Upper lobe of left lung (tissue), 6 donors: Measurements from ENCODE around the gene MCF2L2. TPM values are rescaled to one million over a fixed set of nuclear protein-coding genes. Genes with fewer than 3 reads are reported as not detected.
"Not testable (repeated sequence)": the region's sequence is repeated elsewhere in the genome, so short reads cannot be mapped to it uniquely, and the experiment has no call there.

Experiments
- ATAC-seq, 2 donors: fragments of 200-7000 bp; cut with Tn5 transposase; one replicate each; pipeline ENCODE4 v1.9.1; 2022; ENCODE audit warnings: mild to moderate bottlenecking in 2 of 2, moderate library complexity in 2 of 2; ENCODE audit not compliant: low FRiP score in 2 of 2
- DNase-seq, 2 donors: peaks; one replicate each; pipeline ENCODE4 v3.0.0-alpha.2; 2019 to 2020
- H3K27ac ChIP-seq, 4 donors: fragments of 200-600 bp; sonication (generic); one replicate each; pipeline ENCODE4 v1.5.1; 2016 to 2019
- H3K27me3 ChIP-seq, 4 donors: fragments of 200-600 bp; sonication (generic); one replicate each; pipeline ENCODE4 v1.5.1; 2017 to 2019
- H3K36me3 ChIP-seq, 4 donors: fragments of 200-600 bp; sonication (generic); one replicate each; pipeline ENCODE4 v1.5.1; 2016 to 2019
- H3K4me1 ChIP-seq, 4 donors: fragments of 200-600 bp; sonication (generic); one replicate each; pipeline ENCODE4 v1.5.1; 2018 to 2019
- H3K4me3 ChIP-seq, 4 donors: fragments of 200-600 bp; sonication (generic); one replicate each; pipeline ENCODE4 v1.5.1; 2017 to 2019; ENCODE audit warnings: mild to moderate bottlenecking in 2 of 4, moderate library complexity in 1 of 4
- H3K9me3 ChIP-seq, 4 donors: fragments of 200-600 bp; sonication (generic); one replicate each; pipeline ENCODE4 v1.5.1; 2018 to 2019
- EP300 ChIP-seq, 4 donors: sonication (generic); formaldehyde crosslinking; IDR thresholded peaks; one replicate each; pipeline ENCODE4 v1.5.1; 2017; ENCODE audit warnings: antibody characterized with exemption in 4 of 4, control low read depth in 2 of 4
- POLR2A ChIP-seq, 4 donors: fragments of 450-650 bp; IDR thresholded peaks; one replicate each; pipeline ENCODE4 v1.5.1; 2016 to 2017; ENCODE audit warnings: antibody characterized with exemption in 4 of 4, mild to moderate bottlenecking in 2 of 4
- POLR2AphosphoS5 ChIP-seq, 2 donors: sonication (generic); formaldehyde crosslinking; IDR thresholded peaks; one replicate each; pipeline ENCODE4 v1.5.1; 2017; ENCODE audit warnings: antibody characterized with exemption in 2 of 2
- WGBS, 2 donors: methylation state at CpG; one replicate each; pipeline ENCODE4 v1.1.5; 2017 to 2018; 5-methylcytosine and 5-hydroxymethylcytosine counted together
- total RNA-seq, 6 donors: library from RNA; depleted of rRNA in 4 of 6; stranded (reverse); fragments of >200 nt in 4 of 6; gene quantifications; one replicate each; pipeline versions ENCODE4 v1.1.0 to v1.2.1, GENCODE V29; 2016 to 2021
- TF ChIP-seq, protein P1 (sequence below), 6 experiments: fragments of 450-650 bp in 4 of 6; fragments of 200-600 bp in 2 of 6; sonication (generic) in 2 of 6; IDR thresholded peaks; one replicate each; pipeline ENCODE4 v1.5.1; 2016 to 2019; ENCODE audit warnings: antibody characterized with exemption in 6 of 6
- donor health status: DM: no; HTN: no; CAD: no; lungs with moderate emphysema.
- donor health status: DM: no; HTN: yes; CAD: no; lungs with severe emphysema.

Gene MCF2L2, protein sequence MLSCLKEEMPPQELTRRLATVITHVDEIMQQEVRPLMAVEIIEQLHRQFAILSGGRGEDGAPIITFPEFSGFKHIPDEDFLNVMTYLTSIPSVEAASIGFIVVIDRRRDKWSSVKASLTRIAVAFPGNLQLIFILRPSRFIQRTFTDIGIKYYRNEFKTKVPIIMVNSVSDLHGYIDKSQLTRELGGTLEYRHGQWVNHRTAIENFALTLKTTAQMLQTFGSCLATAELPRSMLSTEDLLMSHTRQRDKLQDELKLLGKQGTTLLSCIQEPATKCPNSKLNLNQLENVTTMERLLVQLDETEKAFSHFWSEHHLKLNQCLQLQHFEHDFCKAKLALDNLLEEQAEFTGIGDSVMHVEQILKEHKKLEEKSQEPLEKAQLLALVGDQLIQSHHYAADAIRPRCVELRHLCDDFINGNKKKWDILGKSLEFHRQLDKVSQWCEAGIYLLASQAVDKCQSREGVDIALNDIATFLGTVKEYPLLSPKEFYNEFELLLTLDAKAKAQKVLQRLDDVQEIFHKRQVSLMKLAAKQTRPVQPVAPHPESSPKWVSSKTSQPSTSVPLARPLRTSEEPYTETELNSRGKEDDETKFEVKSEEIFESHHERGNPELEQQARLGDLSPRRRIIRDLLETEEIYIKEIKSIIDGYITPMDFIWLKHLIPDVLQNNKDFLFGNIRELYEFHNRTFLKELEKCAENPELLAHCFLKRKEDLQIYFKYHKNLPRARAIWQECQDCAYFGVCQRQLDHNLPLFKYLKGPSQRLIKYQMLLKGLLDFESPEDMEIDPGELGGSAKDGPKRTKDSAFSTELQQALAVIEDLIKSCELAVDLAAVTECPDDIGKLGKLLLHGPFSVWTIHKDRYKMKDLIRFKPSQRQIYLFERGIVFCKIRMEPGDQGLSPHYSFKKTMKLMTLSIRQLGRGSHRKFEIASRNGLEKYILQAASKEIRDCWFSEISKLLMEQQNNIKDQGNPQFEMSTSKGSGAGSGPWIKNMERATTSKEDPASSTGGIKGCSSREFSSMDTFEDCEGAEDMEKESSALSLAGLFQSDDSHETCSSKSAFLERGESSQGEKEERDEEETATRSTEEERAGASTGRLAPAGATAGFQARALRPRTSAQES
- 1 to 10 TPM in 4 of 6 donors, under 1 TPM in 2; 0.22 to 2.0 (median 1.2) TPM for total RNA-seq

DNA sequence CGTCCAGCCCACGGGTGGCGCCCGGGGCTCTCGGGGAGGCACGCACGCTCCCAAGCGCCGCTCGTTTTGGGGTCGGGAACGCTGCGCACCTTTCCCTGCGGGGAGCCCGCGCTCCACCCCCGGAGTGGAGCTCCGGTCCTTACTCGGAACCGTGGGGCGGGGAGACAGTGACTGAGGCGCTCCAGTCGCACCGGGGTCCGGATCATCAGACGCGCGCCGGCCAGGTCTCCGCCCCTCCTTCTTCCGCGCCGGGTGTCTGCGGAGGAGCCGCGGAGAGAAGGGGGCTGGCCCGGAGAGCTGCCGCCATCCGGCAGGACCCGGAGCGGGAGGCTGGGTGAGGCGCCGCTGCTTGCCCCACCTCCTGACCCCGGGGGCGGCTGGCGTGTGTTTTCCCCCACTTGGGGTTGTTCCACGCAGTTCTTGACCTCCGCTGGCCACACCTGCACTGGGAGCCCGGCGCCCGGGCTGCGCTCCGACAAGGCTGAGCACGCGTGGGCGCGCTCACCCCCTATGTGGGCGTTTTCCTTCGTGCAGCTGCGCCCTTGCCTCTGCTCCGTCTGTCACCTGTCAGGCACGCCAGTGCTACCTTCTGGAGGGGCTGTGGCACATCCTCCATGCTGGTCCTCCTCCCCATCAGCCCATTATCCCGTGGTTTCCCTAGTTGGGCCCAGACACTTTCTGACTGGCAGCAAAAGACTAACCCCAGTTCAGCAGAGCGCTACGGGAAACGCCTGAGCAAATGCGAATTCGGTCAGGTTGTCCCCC lies at the start of gene MCF2L2:
Gene MCF2L2, minus strand, starts transcription at position 173 of the 765 bp plus-strand sequence. CDS start 642 bp downstream, outside the sequence.
- WGBS, 2 donors = 3% methylated on average over 24 to 25 of the region's 68 CpGs
- DNase-seq = peak in 1 of 2 donors; percentile 91
- H3K27ac ChIP-seq = peak within 1 kb of the TSS in 1 of 4 donors; percentile 62

DNA sequence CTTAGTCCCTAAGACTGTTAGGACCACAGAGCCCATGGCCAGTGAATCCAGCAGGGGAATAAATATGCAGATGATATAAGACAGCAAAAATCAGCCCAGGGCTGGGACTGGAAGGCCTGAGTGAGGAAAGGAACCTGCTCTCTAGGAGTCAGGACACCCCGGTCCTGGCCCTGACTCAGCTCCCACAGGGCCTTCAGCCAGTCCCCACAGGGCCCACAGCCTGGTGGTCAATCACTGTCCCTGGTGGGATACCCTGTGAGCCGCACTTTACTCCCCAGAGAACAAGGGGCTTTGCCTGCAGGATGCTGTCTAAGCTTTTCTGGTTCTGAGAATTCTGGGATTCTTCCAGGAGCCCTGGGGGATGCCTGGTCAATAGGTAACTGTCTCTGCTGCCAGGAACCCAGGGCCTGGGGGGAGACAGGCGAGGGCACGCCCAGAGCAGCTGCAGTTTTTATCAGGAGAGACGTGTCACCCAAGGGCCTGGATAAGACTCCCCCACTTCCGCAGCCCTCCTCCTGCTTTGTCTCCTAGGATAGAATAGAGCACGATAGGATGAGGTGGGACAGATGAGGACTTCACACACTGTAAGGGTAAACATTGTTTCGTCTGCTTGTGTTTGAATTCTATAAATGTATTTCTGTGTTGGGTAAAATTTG lies 49.5 kb upstream of the MCF2L2 start:
- DNase-seq (no peak), ATAC-seq (no peak)
- H3K4me3 ChIP-seq = no peak overlapping the region
- no peak overlapping the region for H3K27ac ChIP-seq
- H3K27me3 ChIP-seq = no peaks in the 10 kb centered on the region
- H3K4me1 ChIP-seq = peaks cover 0 to 9% (median 3%) of the 10 kb centered on the region in 4 donors
- no peaks in the 10 kb centered on the region for H3K9me3 ChIP-seq
- H3K36me3 ChIP-seq = no peaks in the 10 kb centered on the region
- 85 to 97% methylated on average over 5 to 8 of the region's 8 CpGs for WGBS, 2 donors
- no peak for TF ChIP-seq POLR2A (IDR thresholded peaks at IDR 0.05)
- TF ChIP-seq, protein P1, sequence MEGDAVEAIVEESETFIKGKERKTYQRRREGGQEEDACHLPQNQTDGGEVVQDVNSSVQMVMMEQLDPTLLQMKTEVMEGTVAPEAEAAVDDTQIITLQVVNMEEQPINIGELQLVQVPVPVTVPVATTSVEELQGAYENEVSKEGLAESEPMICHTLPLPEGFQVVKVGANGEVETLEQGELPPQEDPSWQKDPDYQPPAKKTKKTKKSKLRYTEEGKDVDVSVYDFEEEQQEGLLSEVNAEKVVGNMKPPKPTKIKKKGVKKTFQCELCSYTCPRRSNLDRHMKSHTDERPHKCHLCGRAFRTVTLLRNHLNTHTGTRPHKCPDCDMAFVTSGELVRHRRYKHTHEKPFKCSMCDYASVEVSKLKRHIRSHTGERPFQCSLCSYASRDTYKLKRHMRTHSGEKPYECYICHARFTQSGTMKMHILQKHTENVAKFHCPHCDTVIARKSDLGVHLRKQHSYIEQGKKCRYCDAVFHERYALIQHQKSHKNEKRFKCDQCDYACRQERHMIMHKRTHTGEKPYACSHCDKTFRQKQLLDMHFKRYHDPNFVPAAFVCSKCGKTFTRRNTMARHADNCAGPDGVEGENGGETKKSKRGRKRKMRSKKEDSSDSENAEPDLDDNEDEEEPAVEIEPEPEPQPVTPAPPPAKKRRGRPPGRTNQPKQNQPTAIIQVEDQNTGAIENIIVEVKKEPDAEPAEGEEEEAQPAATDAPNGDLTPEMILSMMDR (IDR thresholded peaks at IDR 0.05) = no peak
- no peak for TF ChIP-seq POLR2AphosphoS5 (IDR thresholded peaks at IDR 0.05)
- TF ChIP-seq EP300 (IDR thresholded peaks at IDR 0.05) = no peak

More for the DNA sequence above, at the start of gene MCF2L2:
- no peak for TF ChIP-seq EP300 (IDR thresholded peaks at IDR 0.05)
- TF ChIP-seq, protein P1 (IDR thresholded peaks at IDR 0.05) = no peak
- TF ChIP-seq POLR2AphosphoS5 (IDR thresholded peaks at IDR 0.05) = no peak
- no peak for TF ChIP-seq POLR2A (IDR thresholded peaks at IDR 0.05)
- Histone ChIP-seq H3K4me1 (peaks cover 14 to 21% (median 19%) of the 10 kb centered on the region in 4 donors), H3K4me3 (peak within 1 kb of the TSS; percentile 38 to 77 (median 64)), H3K36me3 (no peaks in the 10 kb centered on the region), H3K27me3 (peaks cover 0 to 16% (median 10%) of the 10 kb centered on the region in 4 donors), H3K9me3 (no peaks in the 10 kb centered on the region)
- ATAC-seq = peak; percentile 73 to 74

DNA sequence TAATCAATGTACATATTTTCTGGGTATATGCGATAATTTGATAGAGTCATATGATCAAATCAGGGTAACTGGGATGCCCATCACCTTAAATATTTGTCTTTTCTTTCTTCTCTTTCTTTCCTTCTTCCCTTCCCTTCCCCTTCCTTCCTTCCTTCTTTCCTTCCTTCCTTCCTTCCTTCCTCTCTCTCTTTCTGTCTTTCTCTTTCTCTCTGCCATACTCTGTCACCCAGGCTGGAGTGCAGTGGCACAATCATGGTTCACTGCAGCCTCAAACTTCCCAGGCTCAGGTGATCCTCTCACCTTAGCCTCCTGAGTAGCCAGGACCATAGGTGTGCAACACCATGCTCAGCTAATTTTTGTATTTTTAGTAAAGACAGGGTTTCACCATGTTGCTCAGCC lies 47.3 kb upstream of the MCF2L2 start:
- H3K27ac ChIP-seq, DNase-seq, H3K27me3 ChIP-seq, H3K36me3 ChIP-seq, H3K4me3 ChIP-seq, H3K9me3 ChIP-seq, H3K4me1 ChIP-seq, ATAC-seq: not testable (repeated sequence)
- 88 to 93% methylated on average over 1 of the region's 1 CpG for WGBS, 2 donors

DNA sequence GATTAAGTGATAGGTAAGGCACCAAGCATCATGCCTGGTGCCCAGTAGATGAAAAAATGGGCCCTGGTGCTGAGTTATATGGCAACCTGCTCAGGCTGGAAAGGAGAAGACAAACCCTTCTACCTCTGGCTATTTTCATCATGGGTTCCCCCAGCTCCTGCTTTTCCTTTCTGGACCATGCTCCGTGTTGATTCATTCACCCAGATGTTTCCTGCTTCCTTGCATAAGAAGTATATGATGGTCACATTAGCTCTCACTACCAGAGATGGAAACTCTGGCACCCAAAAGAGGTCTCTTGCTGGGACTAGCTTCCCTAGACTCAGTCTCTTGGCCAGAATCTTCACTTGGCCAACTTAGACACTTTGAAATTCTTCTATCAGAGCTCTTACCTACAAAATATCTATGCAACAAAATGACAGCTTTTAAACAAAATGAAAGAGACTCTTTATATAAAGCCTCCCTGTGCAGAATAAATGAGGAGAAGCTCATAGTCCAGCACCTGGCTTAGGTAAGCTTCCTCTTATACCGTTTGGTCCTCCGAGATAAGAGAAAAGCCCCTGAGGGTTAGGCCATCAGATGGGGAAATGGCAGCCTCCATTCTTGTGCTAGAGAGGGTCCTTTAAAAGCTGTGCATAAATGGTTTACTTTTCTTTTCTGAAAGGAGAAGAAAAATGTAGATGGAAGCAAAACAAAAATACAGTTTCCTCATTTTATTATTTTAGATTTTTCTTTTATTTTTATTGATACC lies 46.8 kb upstream of the MCF2L2 start:
- DNase-seq = no peak
- Histone ChIP-seq H3K27me3 (no peaks in the 10 kb centered on the region), H3K4me1 (peaks cover 0 to 7% (median 0%) of the 10 kb centered on the region in 4 donors), H3K36me3 (no peaks in the 10 kb centered on the region), H3K27ac (no peak overlapping the region), H3K9me3 (no peaks in the 10 kb centered on the region), H3K4me3 (no peak overlapping the region)
- 35 to 51% methylated on average over 3 of the region's 3 CpGs for WGBS, 2 donors
- TF ChIP-seq EP300 (IDR thresholded peaks at IDR 0.05) (no peak), POLR2AphosphoS5 (IDR thresholded peaks at IDR 0.05) (no peak), POLR2A (IDR thresholded peaks at IDR 0.05) (no peak)
- TF ChIP-seq, protein P1 (IDR thresholded peaks at IDR 0.05) = no peak
- ATAC-seq = no peak
